Fibroblast of the aortic adventitia (primary cell): ENCODE data around the gene HEYL. TPM values are rescaled to one million over a fixed set of nuclear protein-coding genes. Genes with fewer than 3 reads are reported as not detected.
A peak's percentile ranks its signal among the peaks of the same experiment; 100 is the strongest.

Experiments
- DNase-seq: peaks from one replicate; pipeline ENCODE4 v3.0.0-alpha.2; 2010; ENCODE audit warnings: low read depth
- H3K4me3 ChIP-seq: 2 replicates; pipeline ENCODE4 v1.5.1; 2011; ENCODE audit warnings: low read depth, mild to moderate bottlenecking, control low read depth, low read length, moderate library complexity
- total RNA-seq: library from RNA; depleted of rRNA; stranded (reverse); fragments of >200 nt; gene quantifications from 2 replicates; pipeline ENCODE4 v1.2.3, GENCODE V29; 2012; ENCODE audit warnings: low replicate concordance
- TF ChIP-seq, protein P1 (sequence below): IDR thresholded peaks from 2 replicates; pipeline ENCODE4 v1.5.1; 2011; ENCODE audit warnings: mild to moderate bottlenecking, low read length, control low read depth, inconsistent platforms; ENCODE audit not compliant: insufficient read depth

The HEYL gene
- total RNA-seq, 1 donor = not detected

DNA sequence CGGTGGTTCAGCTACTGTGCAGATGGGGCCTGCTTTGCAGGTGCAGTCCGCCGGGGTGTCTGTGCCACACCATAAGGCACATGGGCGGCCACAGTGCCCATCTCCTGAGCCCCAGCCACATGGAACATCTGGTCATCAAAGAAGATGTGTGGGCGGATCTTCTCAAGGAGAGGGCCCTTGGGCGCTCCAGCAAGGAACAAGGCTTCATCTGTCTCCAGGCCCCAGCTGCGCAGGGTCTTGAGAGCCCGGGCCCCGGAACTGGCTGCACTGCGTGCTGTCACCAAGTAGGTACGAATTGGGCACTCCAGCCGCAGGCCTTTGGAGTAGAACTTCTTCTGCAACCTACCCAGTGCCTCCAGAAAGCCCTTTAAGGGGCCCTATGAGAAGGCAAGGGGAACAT is 19.7 kb upstream of the HEYL start:
- TF ChIP-seq, protein P1, sequence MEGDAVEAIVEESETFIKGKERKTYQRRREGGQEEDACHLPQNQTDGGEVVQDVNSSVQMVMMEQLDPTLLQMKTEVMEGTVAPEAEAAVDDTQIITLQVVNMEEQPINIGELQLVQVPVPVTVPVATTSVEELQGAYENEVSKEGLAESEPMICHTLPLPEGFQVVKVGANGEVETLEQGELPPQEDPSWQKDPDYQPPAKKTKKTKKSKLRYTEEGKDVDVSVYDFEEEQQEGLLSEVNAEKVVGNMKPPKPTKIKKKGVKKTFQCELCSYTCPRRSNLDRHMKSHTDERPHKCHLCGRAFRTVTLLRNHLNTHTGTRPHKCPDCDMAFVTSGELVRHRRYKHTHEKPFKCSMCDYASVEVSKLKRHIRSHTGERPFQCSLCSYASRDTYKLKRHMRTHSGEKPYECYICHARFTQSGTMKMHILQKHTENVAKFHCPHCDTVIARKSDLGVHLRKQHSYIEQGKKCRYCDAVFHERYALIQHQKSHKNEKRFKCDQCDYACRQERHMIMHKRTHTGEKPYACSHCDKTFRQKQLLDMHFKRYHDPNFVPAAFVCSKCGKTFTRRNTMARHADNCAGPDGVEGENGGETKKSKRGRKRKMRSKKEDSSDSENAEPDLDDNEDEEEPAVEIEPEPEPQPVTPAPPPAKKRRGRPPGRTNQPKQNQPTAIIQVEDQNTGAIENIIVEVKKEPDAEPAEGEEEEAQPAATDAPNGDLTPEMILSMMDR = no peak
- no peak for DNase-seq
- no peak overlapping the region for H3K4me3 ChIP-seq

- TF ChIP-seq, protein P1 = peak; percentile 68
- H3K4me3 ChIP-seq = no peak overlapping the region
- DNase-seq = peak; percentile 64
Observed at GRCh38 chr1:39657923-39658485, 18.6 kb upstream of the HEYL start.

GRCh38 chr1:39657402-39657801 is 18.0 kb upstream of the HEYL start:
- TF ChIP-seq, protein P1 = no peak
- H3K4me3 ChIP-seq = no peak overlapping the region
- DNase-seq = peak; percentile 21

- H3K4me3 ChIP-seq = no peak overlapping the region
- no peak for DNase-seq
- TF ChIP-seq, protein P1 = no peak
Observed at GRCh38 chr1:39656391-39656790, 16.9 kb upstream of the HEYL start.

- no peak overlapping the region for H3K4me3 ChIP-seq
- TF ChIP-seq, protein P1 = no peak
- no peak for DNase-seq
Observed at GRCh38 chr1:39655578-39656268, 16.3 kb upstream of the HEYL start.

DNA sequence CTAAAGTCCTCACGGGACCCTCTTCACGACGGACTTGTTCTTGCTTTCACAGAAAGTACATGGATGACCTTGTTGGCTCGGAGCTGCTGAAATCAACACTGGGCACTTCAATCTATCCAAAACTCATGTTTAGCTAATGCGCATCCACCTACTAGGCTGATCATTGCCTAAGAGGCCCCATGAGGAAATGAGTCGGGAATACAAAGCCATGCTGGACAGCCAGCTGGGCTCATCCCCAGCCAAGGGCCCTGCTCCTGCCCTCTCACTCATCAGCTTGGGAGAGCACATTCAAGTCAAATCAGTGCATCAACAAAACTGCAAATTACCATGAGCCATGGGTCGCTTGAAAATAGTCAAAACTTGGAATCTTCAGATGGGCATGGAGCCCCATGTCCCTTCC is 14.8 kb upstream of the HEYL start:
- TF ChIP-seq, protein P1 = no peak
- no peak overlapping the region for H3K4me3 ChIP-seq
- no peak for DNase-seq
